Retinal pigment epithelial cell (primary cell): Measurements from ENCODE around the gene CHST1.

Experiments
- DNase-seq: peaks from one replicate; pipeline ENCODE4 v3.0.0-alpha.2; 2010; ENCODE audit warnings: low read depth
- H3K4me3 ChIP-seq: 2 replicates; pipeline ENCODE4 v1.5.1; 2011; ENCODE audit warnings: mild to moderate bottlenecking, low read length, control low read depth, moderate library complexity
- TF ChIP-seq, protein P1 (sequence below): conservative IDR thresholded peaks from 2 replicates; pipeline ENCODE4 v1.5.1; 2011; ENCODE audit warnings: low read depth, low read length, control low read depth, inconsistent platforms

Gene CHST1

DNA sequence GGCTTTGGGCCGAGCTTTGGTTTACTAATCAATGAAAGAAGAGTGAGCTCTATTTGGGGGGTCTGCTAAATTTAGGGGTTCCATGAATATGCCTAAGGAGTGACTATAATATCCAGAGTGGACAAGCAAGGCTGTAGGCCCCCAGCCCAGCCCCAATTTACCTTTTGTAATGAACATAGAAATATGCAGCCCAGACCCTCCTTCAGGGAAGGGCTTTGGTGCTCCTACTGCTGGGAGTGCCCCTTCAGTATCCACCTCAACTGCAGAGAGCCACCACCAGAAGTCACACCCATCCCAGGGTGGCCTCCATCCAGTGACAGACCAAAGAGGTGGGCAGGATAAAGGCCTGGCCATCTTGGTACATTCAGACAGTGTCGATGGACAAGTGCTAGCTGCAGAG is 43.1 kb downstream of the CHST1 start:
- no peak overlapping the region for H3K4me3 ChIP-seq
- TF ChIP-seq, protein P1, sequence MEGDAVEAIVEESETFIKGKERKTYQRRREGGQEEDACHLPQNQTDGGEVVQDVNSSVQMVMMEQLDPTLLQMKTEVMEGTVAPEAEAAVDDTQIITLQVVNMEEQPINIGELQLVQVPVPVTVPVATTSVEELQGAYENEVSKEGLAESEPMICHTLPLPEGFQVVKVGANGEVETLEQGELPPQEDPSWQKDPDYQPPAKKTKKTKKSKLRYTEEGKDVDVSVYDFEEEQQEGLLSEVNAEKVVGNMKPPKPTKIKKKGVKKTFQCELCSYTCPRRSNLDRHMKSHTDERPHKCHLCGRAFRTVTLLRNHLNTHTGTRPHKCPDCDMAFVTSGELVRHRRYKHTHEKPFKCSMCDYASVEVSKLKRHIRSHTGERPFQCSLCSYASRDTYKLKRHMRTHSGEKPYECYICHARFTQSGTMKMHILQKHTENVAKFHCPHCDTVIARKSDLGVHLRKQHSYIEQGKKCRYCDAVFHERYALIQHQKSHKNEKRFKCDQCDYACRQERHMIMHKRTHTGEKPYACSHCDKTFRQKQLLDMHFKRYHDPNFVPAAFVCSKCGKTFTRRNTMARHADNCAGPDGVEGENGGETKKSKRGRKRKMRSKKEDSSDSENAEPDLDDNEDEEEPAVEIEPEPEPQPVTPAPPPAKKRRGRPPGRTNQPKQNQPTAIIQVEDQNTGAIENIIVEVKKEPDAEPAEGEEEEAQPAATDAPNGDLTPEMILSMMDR = no peak
- DNase-seq = no peak

DNA sequence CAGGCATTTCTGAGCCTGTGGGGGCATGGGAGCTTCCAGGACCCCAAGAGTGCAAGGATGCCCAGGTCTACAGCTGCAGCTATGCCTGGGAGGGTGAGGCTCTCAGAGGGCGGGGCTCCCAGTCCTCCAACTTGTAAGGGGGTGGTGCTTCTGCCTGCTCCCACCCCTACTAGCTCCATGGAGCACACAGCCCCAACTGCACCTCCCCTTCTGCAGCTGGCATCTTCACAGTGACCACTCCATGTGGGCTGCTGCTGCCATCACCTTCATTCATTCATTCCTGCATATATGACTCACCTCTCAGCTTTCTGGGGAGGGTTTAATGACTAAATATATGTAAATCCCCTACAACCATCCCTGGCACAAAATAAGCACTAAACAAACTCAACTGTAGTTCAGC is 43.8 kb downstream of the CHST1 start:
- TF ChIP-seq, protein P1 = no peak
- DNase-seq = no peak
- H3K4me3 ChIP-seq = no peak overlapping the region

DNA sequence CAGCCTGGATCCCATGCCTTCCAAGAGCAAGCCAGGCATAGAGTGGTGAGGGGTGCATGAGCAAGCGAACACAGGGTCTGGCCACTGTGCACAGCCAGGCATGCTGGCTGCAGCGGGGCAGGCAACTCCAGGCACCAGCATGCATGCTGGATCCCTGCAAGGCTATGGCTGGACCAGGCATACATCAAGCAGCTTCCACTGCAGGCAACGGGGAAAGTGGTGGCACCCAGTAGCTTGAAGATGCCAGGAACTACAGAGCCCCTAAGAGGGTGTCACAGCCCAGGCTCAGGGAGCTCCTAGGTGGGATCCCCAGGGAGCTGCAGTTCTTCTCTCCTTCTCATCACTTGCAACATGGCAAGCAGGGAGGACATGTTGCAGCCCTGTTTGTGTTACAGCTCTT is 45.2 kb downstream of the CHST1 start:
- TF ChIP-seq, protein P1 = no peak
- H3K4me3 ChIP-seq = no peak overlapping the region
- no peak for DNase-seq

DNA sequence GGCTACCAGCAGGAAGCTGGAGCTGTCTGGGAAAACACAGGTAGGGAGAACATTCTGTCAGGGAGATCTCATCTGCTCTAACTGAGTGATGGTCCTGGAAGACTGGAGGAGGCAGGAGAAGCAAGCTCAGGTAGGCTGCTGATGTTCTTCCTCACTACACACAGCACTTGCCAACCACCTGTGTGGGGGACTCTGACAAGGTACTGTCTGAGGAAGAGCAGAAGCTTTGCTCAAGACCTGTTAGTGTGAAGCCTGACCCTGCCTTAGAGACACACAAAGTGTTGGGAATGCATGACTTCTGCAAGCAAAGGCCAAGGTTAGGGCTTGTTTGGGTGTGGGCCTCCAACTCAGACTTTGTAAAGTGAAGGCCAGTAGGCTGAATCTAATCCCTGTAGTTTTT is 46.5 kb downstream of the CHST1 start:
- no peak overlapping the region for H3K4me3 ChIP-seq
- TF ChIP-seq, protein P1 = no peak
- no peak for DNase-seq

DNA sequence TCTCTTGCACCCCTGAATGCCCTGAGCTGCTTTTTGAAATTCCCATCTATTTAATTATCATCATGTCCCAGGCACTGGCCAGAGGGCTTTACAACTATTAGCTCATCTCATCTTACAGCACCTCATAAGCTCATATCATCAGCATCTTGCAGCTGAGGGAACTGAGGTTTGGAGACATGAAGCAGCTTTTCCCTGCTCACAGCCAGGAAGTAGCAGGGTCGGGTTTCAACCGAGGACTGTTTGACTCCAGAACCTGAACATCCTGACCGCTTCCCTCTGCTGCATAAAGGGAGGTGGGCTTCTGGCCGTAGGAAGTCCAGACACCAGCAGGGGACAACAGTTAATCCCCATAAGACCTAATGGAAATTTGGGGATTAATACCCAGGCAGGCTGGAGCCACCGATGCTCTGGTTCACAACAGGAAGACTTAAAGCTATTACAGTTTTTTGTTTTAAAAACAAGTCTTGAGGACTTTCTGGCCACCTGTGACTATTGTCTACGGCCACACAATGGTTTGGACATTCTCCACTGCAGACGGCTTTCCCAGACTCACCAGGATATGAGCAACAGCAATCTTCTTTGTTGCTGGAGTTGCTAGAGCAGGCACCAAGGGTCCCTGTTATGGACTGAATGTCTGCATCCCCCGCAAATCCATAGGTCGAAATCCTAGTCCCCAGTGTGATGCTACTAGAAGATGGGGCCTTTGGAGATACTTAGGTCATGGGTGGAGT is 47.4 kb downstream of the CHST1 start:
- TF ChIP-seq, protein P1 = no peak
- no peak overlapping the region for H3K4me3 ChIP-seq
- DNase-seq = no peak

DNA sequence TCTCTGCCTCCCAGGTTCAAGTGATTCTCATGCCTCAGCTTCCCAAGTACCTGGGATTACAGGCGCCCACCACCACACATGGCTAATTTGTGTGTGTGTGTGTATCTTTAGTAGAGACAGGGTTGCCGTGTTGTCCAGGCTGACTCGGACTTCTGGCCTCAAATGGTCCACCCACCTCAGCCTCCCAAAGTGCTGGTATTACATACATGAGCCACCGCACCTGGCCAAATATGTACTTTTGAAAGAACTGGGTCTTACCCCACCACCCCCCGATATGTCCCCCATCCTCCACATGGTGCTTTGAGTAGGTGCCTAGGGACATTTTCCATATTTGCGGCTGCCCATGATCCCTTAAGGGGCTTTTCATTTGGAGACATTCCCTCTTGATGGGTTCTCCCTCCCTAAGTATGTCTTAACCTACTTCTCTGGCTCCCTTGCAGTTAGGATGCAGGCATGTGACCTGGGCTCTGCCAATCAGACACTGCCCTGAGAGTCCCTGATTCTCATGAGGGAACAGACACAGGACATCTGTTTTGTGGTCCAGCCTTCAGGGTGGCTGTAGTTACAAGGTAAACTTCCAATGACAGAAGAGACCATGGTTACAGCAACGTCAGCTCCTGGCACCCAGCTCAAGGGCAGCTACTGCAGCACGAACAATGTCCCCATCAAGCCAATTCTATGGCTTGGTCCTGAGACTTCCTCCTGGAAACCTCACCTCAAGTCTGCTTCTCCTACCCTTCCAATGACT is 48.4 kb downstream of the CHST1 start:
- TF ChIP-seq, protein P1 = no peak
- no peak overlapping the region for H3K4me3 ChIP-seq
- no peak for DNase-seq

DNA sequence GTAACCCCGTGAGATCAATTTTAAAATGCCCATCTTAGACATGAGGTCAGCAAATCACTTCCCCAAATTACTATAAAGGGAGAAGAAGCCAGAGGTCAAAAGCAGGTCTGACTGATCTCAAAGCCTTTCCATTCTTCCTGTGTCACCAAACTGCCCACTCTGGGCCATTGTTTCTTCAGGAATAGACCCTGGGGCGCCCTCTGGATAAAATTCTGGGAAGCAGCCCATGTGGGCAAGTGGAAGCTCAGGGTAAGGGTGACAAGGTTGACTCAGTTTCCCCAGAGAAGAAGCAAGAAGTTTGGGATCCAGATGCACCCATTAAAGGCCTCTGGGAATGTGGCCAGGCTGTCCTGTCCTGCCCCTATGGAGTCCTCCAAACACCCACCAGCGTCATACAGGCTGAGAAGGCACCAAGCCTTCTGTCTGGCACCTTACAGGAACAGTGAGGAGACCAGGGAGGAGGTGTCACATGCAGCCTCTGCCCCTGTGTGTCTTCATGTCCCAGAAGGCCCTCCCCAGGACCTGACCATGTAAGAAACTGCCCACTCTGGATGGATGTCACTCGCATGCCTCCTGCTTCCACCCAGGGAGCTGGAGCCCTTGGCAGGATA is 50.1 kb downstream of the CHST1 start:
- H3K4me3 ChIP-seq = no peak overlapping the region
- TF ChIP-seq, protein P1 = no peak
- DNase-seq = no peak
